Activated naive CD8-positive, alpha-beta T cell treated with anti-CD3 and anti-CD28 coated beads, Interleukin-2, amount 50 U/mL, for 24 hours (primary cell): ENCODE data around the gene SLC27A1.
"Not testable (repeated sequence)": the region's sequence is repeated elsewhere in the genome, so short reads cannot be mapped to it uniquely, and the experiment has no call there.

Source experiments
- ATAC-seq: fragments of 150-1000 bp; cut with Tn5 transposase; one replicate; pipeline ENCODE4 v1.10.0; 2021
- DNase-seq: peaks from one replicate; pipeline ENCODE4 v3.0.0; 2021
- H3K27ac Mint-ChIP-seq: one replicate; pipeline ENCODE4 v1.8.0; 2021; ENCODE audit warnings: mild to moderate bottlenecking, mixed read lengths
- H3K27me3 Mint-ChIP-seq: one replicate; pipeline ENCODE4 v1.8.0; 2021; ENCODE audit warnings: mixed read lengths
- H3K36me3 Mint-ChIP-seq: one replicate; pipeline ENCODE4 v1.8.0; 2021; ENCODE audit warnings: low read depth, mixed read lengths
- H3K4me1 Mint-ChIP-seq: one replicate; pipeline ENCODE4 v1.8.0; 2021; ENCODE audit warnings: mixed read lengths
- H3K4me3 Mint-ChIP-seq: one replicate; pipeline ENCODE4 v1.8.0; 2021; ENCODE audit warnings: mild to moderate bottlenecking, moderate library complexity, mixed read lengths
- H3K9me3 Mint-ChIP-seq: one replicate; pipeline ENCODE4 v1.8.0; 2021; ENCODE audit warnings: mixed read lengths

Gene SLC27A1

DNA sequence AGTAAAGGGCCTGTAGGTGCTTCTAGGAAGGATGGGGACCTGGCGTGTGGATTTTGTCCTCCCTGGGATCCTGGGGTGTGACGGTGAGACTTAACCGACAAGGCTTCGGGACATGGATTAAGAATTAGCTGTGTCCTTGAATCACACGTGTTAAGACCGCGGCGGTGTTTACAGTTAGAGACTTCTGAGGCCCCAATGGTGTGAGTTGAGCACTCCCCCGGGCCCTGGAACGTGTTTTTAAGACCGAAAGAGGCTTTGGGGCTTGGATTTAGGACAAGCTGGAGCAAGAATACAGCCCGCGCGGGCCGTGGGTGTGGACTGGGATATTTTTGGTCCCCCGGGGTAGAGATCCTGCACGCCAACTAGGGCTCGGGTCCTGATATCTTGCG, 1.2 kb upstream of the SLC27A1 start:
- Mint-ChIP-seq H3K9me3 (no peaks in the 10 kb centered on the region), H3K4me3 (peak overlapping the region; percentile 91), H3K36me3 (no peaks in the 10 kb centered on the region), H3K4me1 (peaks cover 30% of the 10 kb centered on the region), H3K27me3 (no peaks in the 10 kb centered on the region), H3K27ac (no peak overlapping the region)
- DNase-seq (no peak), ATAC-seq (no peak)

DNA sequence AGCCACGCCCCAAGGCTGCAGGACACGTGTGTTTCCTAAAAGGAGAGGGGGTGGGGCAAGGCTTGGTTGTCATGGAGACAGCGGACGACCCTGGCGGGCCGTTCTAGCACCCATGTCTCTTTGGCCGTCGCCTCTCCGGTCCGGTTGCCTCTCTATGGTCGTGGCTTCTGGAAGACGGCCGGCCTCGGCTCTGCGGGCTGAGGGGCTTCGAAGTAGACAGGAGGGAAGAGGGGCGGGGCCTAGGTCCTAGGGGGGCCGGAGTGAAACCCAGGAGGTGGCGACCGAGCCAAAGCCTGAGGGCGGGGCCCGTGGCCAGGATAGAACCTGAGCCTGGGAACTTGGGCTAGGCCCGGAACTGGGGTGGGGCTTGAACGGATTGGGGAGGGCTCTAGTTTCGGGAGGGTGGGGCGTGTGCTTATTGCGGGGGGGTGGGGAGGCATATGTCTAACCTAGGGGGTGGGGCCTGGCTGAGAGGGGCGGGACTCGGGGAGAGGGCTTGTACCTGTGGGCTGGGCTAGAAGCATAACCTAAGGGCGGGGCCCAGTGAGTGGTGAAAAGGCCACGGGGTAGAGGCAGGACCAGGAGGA, 750 bp upstream of the SLC27A1 start:
- Mint-ChIP-seq H3K36me3 (no peaks in the 10 kb centered on the region), H3K4me3 (peak overlapping the region; percentile 91), H3K9me3 (no peaks in the 10 kb centered on the region)

DNA sequence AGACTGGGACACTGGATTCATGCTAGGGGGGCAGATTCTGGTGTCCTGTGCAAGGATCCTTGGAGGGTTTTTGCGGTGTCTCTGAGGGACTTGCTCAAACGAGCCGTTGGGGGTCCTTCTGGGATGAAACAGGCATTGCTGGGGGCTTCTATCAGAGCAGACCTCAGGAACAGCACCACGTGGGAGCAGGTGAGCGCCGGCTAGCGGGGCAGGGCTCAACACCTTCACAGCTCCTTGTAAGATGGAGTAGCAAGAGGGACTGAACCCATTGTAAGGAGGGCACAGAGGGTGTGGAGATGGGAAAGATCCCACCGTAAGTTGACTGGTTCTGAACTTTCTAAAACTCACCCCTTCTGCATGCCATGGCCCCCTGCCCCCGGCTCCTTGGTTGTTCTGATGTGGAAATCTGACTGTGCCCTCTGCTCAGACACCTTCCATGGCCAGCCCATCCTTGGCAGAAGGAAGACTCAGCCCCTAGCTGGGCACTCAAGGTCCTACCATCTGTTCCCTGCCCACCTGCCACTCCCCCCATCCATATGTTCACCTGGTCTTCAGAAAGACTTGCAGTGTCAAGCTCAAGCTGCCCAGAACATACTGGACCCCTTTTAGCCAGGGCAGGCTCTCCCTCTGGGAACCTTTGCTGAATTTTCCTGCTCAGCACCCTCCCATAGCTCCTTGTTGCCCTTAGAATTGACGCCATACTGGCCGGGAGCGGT, 1.2 kb downstream of the SLC27A1 start:
- H3K27me3 Mint-ChIP-seq: no peaks in the 10 kb centered on the region
- peak overlapping the region; percentile 91 for H3K4me3 Mint-ChIP-seq
- H3K27ac Mint-ChIP-seq: no peak overlapping the region
- peaks cover 24% of the 10 kb centered on the region for H3K4me1 Mint-ChIP-seq
- H3K9me3 Mint-ChIP-seq: no peaks in the 10 kb centered on the region
- DNase-seq: no peak
- no peak for ATAC-seq
- H3K36me3 Mint-ChIP-seq: no peaks in the 10 kb centered on the region

More for the DNA sequence above, 750 bp upstream of the SLC27A1 start:
- ATAC-seq (peak; percentile 84), DNase-seq (peak; percentile 84)
- peaks cover 30% of the 10 kb centered on the region for H3K4me1 Mint-ChIP-seq
- H3K27ac Mint-ChIP-seq: peak overlapping the region; percentile 94
- no peaks in the 10 kb centered on the region for H3K27me3 Mint-ChIP-seq

DNA sequence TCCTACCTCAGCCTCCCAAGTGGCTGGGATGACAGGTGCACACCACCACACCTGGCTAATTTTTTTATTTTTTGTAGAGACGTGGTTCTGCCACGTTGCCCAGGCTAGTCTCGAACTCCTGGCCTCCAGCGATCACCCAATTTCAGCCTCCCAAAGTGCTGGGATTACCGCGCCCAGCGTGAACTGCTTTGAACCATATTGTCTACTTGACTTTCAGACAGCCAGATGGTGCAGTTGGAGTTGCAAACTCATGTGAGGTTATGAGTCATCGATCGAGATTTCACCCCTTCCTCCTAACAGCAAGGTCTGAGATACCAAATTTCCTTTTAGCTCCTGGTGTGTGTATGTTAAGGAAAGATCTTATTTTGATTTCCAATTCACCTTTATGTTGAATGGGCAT, 2.7 kb downstream of the SLC27A1 start:
- Mint-ChIP-seq H3K4me3 (no peak overlapping the region), H3K4me1 (peaks cover 24% of the 10 kb centered on the region), H3K36me3 (no peaks in the 10 kb centered on the region), H3K9me3 (no peaks in the 10 kb centered on the region), H3K27ac (no peak overlapping the region), H3K27me3 (no peaks in the 10 kb centered on the region)
- no peak for DNase-seq
- no peak for ATAC-seq

DNA sequence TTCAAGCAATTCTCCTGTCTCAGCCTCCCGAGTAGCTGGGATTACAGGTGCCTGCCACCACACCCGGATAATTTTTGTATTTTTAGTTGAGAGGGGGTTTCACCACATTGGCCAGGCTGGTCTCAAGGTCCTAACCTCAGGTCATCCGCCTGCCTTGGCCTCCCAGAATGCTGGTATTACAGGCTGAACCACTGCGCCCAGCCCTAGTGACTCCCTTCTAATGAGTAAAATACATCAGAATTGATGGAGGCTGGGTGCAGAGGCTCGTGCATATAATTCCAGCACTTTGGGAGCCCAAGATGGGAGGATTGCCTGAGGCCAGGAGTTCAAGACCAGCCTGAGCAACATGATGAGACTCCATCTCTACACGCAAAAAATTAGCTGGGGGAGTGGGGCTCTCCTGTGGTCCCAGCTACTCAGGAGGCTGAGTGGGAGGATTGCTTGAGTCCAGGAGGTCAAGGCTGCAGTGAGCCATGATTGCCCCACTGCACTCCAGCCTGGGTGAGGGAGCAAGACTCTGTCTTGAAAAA, 4.8 kb downstream of the SLC27A1 start:
- peaks cover 13% of the 10 kb centered on the region for H3K4me1 Mint-ChIP-seq
- ATAC-seq, H3K4me3 Mint-ChIP-seq, H3K27ac Mint-ChIP-seq, H3K36me3 Mint-ChIP-seq, H3K27me3 Mint-ChIP-seq, H3K9me3 Mint-ChIP-seq, DNase-seq: not testable (repeated sequence)

DNA sequence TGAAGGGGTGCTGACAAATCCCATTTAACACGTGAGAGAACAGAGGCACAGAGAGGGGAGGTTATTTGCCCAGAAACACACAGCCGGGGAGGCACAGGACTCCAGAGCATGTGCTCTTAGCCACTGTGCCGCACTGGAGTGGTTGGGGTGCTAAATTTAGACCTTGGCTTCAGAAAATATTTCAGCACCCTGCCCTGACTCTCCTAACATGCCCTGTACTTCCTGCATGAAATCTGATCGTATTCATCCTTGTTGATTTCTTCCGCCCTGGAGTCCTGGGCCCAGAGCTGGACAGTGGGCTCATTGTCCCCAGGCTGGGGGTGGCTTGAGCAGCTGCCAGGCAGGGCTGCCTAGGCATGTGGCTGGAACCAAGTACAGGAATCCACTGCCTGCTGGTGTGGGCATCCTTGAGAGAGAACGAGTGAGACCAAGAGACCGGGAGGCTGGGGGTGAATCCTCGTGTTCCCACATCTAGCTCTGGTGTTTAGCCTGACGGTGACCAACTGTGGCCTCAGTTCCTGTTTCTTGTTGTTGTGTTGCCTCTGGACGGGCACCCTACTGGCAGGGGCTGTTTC, 5.3 kb downstream of the SLC27A1 start:
- no peaks in the 10 kb centered on the region for H3K9me3 Mint-ChIP-seq
- no peak overlapping the region for H3K4me3 Mint-ChIP-seq
- no peaks in the 10 kb centered on the region for H3K27me3 Mint-ChIP-seq
- ATAC-seq (no peak), DNase-seq (no peak)
- H3K36me3 Mint-ChIP-seq: no peaks in the 10 kb centered on the region
- H3K27ac Mint-ChIP-seq: no peak overlapping the region
- peaks cover 13% of the 10 kb centered on the region for H3K4me1 Mint-ChIP-seq

DNA sequence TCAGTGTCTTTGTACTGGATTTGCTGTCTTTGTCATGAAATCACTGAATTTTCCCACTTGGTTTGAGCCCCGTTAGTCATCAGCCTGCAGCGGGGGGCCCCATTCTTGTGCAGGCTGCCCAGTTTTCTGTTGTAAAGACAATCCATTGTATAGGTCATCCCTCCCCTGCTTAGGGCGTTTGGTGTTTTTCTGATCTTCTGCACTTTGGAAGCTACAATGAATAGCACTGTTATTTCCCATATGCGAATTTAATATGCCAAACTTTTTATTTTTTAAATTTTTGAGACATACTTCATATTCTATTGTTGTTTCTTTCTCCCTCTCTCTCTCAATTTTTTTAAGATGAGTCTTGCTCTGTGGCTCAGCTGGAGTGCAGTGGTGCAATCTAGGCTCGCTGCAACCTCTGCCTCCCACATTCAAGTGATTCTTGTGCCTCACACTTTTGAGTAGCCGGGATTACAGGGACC, 9.0 kb downstream of the SLC27A1 start:
- ATAC-seq (no peak), DNase-seq (no peak)
- Mint-ChIP-seq H3K4me3 (no peak overlapping the region), H3K27me3 (no peaks in the 10 kb centered on the region), H3K9me3 (no peaks in the 10 kb centered on the region), H3K36me3 (no peaks in the 10 kb centered on the region), H3K4me1 (peaks cover 4% of the 10 kb centered on the region), H3K27ac (no peak overlapping the region)

DNA sequence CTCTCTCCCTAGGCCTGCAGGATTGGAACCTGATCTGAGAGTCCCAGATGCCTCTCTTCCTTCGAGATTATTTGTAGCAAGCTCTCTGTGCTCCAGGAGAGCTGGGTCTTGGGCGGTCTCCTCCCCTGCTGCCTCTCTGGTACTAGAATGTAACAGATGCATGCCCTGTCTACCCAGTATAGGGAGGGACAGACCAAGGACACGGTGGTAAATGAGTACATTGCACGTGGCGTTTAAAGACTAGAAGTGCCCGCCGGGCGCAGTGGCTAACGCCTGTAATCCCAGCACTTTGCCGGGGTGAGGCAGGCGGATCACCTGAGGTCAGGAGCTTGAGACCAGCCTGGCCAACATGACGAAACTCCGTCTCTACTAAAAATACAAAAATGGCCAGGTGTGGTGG, 11.7 kb downstream of the SLC27A1 start:
- H3K4me1 Mint-ChIP-seq: peaks cover 4% of the 10 kb centered on the region
- no peak overlapping the region for H3K27ac Mint-ChIP-seq
- ATAC-seq: no peak
- no peak overlapping the region for H3K4me3 Mint-ChIP-seq
- no peaks in the 10 kb centered on the region for H3K36me3 Mint-ChIP-seq
- H3K27me3 Mint-ChIP-seq: no peaks in the 10 kb centered on the region
- no peaks in the 10 kb centered on the region for H3K9me3 Mint-ChIP-seq
- DNase-seq: no peak

DNA sequence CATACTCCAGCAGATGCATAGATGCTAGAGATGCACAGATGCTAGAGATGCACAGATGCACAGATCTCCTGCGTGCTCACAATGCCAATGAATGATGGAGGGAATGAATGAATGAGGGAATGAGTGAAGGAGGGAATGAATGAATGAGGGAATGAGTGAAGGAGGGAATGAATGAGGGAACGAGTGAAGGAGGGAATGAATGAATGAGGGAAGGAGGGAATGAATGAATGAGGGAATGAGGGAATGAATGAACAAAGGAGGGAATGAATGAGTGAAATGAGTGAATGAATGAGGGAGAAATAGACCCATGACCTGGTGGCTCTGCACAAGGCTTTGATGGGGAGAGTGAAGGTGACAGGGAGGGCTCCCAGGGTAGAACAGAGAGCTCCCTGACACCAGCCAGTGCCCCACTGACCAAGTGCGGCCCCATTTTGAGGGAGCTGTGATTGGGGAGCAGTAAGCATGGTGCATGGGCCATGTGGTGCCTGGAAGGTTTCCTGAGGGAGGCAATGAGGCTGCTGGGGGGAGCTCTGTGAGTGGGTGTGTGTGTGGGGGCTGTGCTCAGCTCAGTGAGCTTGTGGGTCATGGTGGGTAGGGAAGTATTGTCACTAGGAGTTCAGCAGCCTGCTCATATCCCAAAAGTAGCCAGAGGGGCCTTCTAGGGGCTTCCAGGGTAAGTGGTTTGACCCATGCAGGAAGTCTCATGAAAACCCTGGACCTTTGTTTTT, 12.7 kb downstream of the SLC27A1 start:
- Mint-ChIP-seq H3K27ac (no peak overlapping the region), H3K4me1 (peaks cover 12% of the 10 kb centered on the region), H3K36me3 (no peaks in the 10 kb centered on the region), H3K4me3 (no peak overlapping the region), H3K9me3 (no peaks in the 10 kb centered on the region), H3K27me3 (no peaks in the 10 kb centered on the region)
- peak; percentile 12 for ATAC-seq
- DNase-seq: no peak

DNA sequence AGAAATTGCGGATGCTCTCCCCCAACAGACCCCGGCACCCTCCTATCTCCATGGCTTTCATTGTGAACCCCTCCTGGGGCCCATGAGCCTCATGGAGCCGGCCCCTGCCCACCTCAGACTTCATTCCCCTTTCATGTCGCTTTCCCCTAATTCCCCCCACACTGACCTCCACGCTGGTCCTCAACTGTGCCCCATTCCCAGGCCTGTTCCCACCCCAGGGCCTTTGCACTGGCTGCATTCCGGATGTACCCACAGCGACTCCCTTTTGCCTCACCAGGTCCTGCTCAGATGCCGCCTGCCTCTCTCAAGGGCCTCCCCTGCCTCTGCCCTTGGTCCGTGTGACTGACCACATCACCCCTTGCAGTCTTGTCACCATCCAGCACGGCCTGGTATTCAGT, 13.3 kb downstream of the SLC27A1 start:
- no peak overlapping the region for H3K27ac Mint-ChIP-seq
- no peak for ATAC-seq
- H3K9me3 Mint-ChIP-seq: no peaks in the 10 kb centered on the region
- DNase-seq: no peak
- peaks cover 17% of the 10 kb centered on the region for H3K4me1 Mint-ChIP-seq
- no peaks in the 10 kb centered on the region for H3K36me3 Mint-ChIP-seq
- H3K4me3 Mint-ChIP-seq: no peak overlapping the region
- no peaks in the 10 kb centered on the region for H3K27me3 Mint-ChIP-seq

DNA sequence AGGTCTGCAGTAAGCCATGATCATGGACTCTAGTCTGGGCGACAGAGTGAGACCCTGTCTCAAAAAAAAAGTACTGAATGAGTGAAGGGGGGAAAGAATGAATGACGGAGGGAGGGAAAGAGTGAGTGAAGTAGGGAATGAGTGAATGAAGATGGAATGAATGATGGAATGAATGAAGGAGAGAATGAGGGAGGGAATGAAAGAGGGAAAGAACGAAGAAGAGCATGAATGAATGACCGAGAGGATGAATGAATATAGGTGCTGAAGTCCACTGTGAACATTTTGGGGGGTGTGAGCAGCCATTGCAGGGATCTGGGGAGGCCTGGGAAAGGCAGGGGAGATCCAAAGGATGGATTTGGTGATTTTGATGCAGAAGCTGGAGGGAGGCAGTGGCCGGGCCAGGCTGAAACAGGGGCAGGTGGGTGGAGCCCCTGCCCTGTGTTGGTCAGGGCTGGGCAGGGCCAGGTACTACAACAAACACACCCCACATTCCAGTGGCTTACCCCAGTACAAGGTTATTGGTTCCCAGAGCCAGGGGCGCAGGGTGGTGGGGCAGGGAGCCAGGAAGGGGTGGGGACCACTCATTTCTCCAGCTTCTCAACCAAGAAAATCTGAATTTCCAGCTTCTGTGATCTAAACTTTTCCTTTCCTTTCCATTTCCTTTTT, 14.3 kb downstream of the SLC27A1 start:
- no peaks in the 10 kb centered on the region for H3K36me3 Mint-ChIP-seq
- no peaks in the 10 kb centered on the region for H3K9me3 Mint-ChIP-seq
- ATAC-seq: no peak
- no peak for DNase-seq
- H3K27ac Mint-ChIP-seq: no peak overlapping the region
- H3K4me3 Mint-ChIP-seq: no peak overlapping the region
- no peaks in the 10 kb centered on the region for H3K27me3 Mint-ChIP-seq
- peaks cover 26% of the 10 kb centered on the region for H3K4me1 Mint-ChIP-seq

DNA sequence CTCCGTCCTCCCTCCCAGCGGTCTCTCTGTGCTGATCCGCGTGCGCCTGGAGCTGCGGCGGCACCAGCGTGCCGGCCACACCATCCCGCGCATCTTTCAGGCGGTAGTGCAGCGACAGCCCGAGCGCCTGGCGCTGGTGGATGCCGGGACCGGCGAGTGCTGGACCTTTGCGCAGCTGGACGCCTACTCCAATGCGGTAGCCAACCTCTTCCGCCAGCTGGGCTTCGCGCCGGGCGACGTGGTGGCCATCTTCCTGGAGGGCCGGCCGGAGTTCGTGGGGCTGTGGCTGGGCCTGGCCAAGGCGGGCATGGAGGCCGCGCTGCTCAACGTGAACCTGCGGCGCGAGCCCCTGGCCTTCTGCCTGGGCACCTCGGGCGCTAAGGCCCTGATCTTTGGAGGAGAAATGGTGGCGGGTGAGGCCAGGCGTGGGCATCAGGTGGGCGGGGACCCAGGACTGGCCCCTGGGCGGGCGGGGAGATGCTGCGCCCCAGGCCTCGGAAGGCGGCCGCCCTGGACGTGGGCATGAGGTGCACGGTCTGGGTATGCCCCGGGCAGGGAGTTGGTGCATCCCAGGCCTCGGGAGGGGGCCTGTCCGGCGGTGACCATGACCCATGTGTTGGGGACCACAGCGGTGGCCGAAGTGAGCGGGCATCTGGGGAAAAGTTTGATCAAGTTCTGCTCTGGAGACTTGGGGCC, 16.4 kb downstream of the SLC27A1 start:
- H3K9me3 Mint-ChIP-seq: no peaks in the 10 kb centered on the region
- no peak overlapping the region for H3K27ac Mint-ChIP-seq
- peaks cover 40% of the 10 kb centered on the region for H3K4me1 Mint-ChIP-seq
- DNase-seq (no peak), ATAC-seq (no peak)
- no peaks in the 10 kb centered on the region for H3K36me3 Mint-ChIP-seq
- no peaks in the 10 kb centered on the region for H3K27me3 Mint-ChIP-seq
- no peak overlapping the region for H3K4me3 Mint-ChIP-seq

DNA sequence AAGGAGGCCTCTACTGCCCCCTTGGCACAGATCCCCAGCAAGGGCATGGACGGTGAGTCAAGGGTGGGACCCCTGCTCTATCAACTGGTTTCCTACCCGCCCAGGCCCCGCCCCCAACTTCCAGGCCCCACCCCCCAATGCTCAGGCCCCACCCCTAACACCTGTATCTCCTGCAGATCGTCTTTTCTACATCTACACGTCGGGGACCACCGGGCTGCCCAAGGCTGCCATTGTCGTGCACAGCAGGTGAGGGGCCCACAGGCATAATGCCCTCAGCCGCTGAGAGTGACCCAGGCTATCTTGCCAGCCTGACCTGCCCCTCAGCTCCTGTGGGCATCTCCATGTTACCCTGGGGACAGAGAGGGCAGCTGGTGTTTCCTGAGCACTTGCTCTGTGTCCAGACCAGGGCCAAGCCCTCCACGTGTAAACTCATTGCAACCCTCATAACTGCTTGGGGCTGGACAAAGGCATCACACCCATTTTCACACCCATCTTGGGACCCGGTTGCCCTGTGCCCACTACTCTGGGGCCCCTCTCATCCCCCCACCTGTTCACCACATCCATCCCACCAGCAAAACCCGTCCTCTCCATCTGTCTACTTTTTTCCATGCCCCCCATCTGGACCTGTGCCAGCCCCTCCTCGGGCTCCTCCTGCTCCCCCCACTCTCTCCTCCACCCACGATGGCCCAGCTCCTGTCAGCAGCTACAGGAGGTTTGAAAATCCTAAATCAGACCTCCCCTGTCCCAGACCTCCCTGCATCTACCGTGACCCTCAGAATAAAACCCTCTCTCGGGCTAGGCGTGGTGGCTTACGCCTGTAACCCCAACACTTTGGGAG, 17.2 kb downstream of the SLC27A1 start:
- Mint-ChIP-seq H3K36me3 (no peaks in the 10 kb centered on the region), H3K9me3 (no peaks in the 10 kb centered on the region), H3K27ac (peak overlapping the region; percentile 92), H3K27me3 (no peaks in the 10 kb centered on the region), H3K4me1 (peaks cover 40% of the 10 kb centered on the region), H3K4me3 (peak overlapping the region; percentile 80)
- ATAC-seq (no peak), DNase-seq (no peak)
